Colonic mucosa (tissue), 4 donors: ENCODE measurements around the gene TEAD2. TPM values are rescaled to one million over a fixed set of nuclear protein-coding genes. Genes with fewer than 3 reads are reported as not detected.
"Not testable (repeated sequence)": the region's sequence is repeated elsewhere in the genome, so short reads cannot be mapped to it uniquely, and the experiment has no call there.

Experiments used
- DNase-seq: peaks from one replicate; pipeline ENCODE4 v3.0.0-alpha.2; 2020
- H3K27ac ChIP-seq: fragments of 200-600 bp; one replicate; pipeline ENCODE4 v1.8.0; 2021
- H3K27me3 ChIP-seq: fragments of 200-600 bp; one replicate; pipeline ENCODE4 v1.8.0; 2021
- H3K36me3 ChIP-seq: fragments of 200-600 bp; one replicate; pipeline ENCODE4 v1.8.0; 2021
- H3K4me1 ChIP-seq: fragments of 200-600 bp; one replicate; pipeline ENCODE4 v1.8.0; 2021; ENCODE audit warnings: mild to moderate bottlenecking
- H3K4me3 ChIP-seq: fragments of 200-600 bp; one replicate; pipeline ENCODE4 v1.8.0; 2021
- H3K9ac ChIP-seq, 2 donors: one replicate each; pipeline ENCODE4 v1.7.0; 2013; ENCODE audit warnings: control low read depth in 2 of 2, low read depth in 2 of 2, low read length in 2 of 2
- H3K9me3 ChIP-seq: fragments of 200-600 bp; one replicate; pipeline ENCODE4 v1.8.0; 2021
- CTCF ChIP-seq: fragments of 200-600 bp; IDR thresholded peaks from one replicate; pipeline ENCODE4 v1.8.0; 2022; ENCODE audit warnings: antibody characterized with exemption, mild to moderate bottlenecking
- intact Hi-C: fragments of 100-400 bp; cut with DNase I; formaldehyde crosslinking; loops from one replicate; pipeline ENCODE4 v1.14.1; 2022
- total RNA-seq, 2 donors: library from RNA; stranded (reverse); fragmentation: NEBNext Ultra II Directional in 1 of 2; extraction: Animal tissue kit (Norgen Biotek cat#: 25700) in 1 of 2; gene quantifications; one replicate each; pipeline ENCODE4 v1.2.1, GENCODE V29; 2021
- donor health status: healthy.
- donor health status: DM: no; HTN: no; CAD: no.
- donor health status: DM: no; HTN: no; CAD: no.

Gene TEAD2
- total RNA-seq, 2 donors from 2014 or later = 17.0 to 17.7 TPM

GRCh38 chr19:49336482-49337266, 25.5 kb downstream of the TEAD2 start:
- Histone ChIP-seq H3K9ac (peak overlapping the region in 1 of 2 donors; percentile 12), H3K4me1 (peaks cover 6% of the 10 kb centered on the region), H3K27me3 (no peaks in the 10 kb centered on the region), H3K9me3 (no peaks in the 10 kb centered on the region), H3K36me3 (no peaks in the 10 kb centered on the region), H3K27ac (no peak overlapping the region), H3K4me3 (no peak overlapping the region)
- DNase-seq = no peak
- intact Hi-C loops = no loop called here
- TF ChIP-seq CTCF = no peak

GRCh38 chr19:49335784-49336481, 26.3 kb downstream of the TEAD2 start:
- peak overlapping the region; percentile 50 for H3K27ac ChIP-seq
- H3K9ac ChIP-seq = peak overlapping the region; percentile 3 to 54
- no peaks in the 10 kb centered on the region for H3K36me3 ChIP-seq
- no peak for TF ChIP-seq CTCF
- intact Hi-C loops = no loop called here
- H3K4me3 ChIP-seq = peak overlapping the region; percentile 28
- no peak for DNase-seq
- no peaks in the 10 kb centered on the region for H3K27me3 ChIP-seq
- H3K9me3 ChIP-seq = no peaks in the 10 kb centered on the region
- peaks cover 6% of the 10 kb centered on the region for H3K4me1 ChIP-seq

- H3K9ac ChIP-seq = peak within 1 kb of the TSS; percentile 3 to 54
- no peaks in the 10 kb centered on the region for H3K36me3 ChIP-seq
- peak within 1 kb of the TSS; percentile 50 for H3K27ac ChIP-seq
- no peaks in the 10 kb centered on the region for H3K27me3 ChIP-seq
- peak; percentile 31 for DNase-seq
- TF ChIP-seq CTCF = no peak
- intact Hi-C loops = no loop called here
- peaks cover 6% of the 10 kb centered on the region for H3K4me1 ChIP-seq
- H3K4me3 ChIP-seq = peak within 1 kb of the TSS; percentile 28
- H3K9me3 ChIP-seq = no peaks in the 10 kb centered on the region
Observed at GRCh38 chr19:49335071-49335783, 27.0 kb downstream of the TEAD2 start, which contains the start of gene CD37. Gene CD37, plus strand, starts transcription at chr19:49335406. Its CDS starts 135 bp downstream, at chr19:49335541.

GRCh38 chr19:49333811-49334288, 28.4 kb downstream of the TEAD2 start:
- H3K9ac ChIP-seq = peak overlapping the region in 1 of 2 donors; percentile 15
- intact Hi-C loops = no loop called here
- peak; percentile 36 for DNase-seq
- no peaks in the 10 kb centered on the region for H3K4me1 ChIP-seq
- H3K4me3 ChIP-seq = no peak overlapping the region
- H3K27me3 ChIP-seq = no peaks in the 10 kb centered on the region
- no peaks in the 10 kb centered on the region for H3K36me3 ChIP-seq
- no peaks in the 10 kb centered on the region for H3K9me3 ChIP-seq
- TF ChIP-seq CTCF = no peak
- H3K27ac ChIP-seq = peak overlapping the region; percentile 50

- Histone ChIP-seq H3K4me3 (no peak overlapping the region), H3K9ac (peak overlapping the region in 1 of 2 donors; percentile 15), H3K36me3 (no peaks in the 10 kb centered on the region), H3K4me1 (no peaks in the 10 kb centered on the region), H3K9me3 (no peaks in the 10 kb centered on the region), H3K27me3 (no peaks in the 10 kb centered on the region), H3K27ac (peak overlapping the region; percentile 12)
- intact Hi-C loops = no loop called here
- TF ChIP-seq CTCF = no peak
- no peak for DNase-seq
Observed at GRCh38 chr19:49333418-49333805, 28.8 kb downstream of the TEAD2 start.

- DNase-seq, H3K4me3 ChIP-seq, H3K27me3 ChIP-seq, H3K4me1 ChIP-seq, H3K36me3 ChIP-seq, H3K9me3 ChIP-seq, H3K27ac ChIP-seq, intact Hi-C loops, H3K9ac ChIP-seq: not testable (repeated sequence)
Observed at GRCh38 chr19:49332691-49333417, 29.4 kb downstream of the TEAD2 start.
